Keratinocyte (primary cell): ENCODE results near the gene NR2F1. TPM values are rescaled to one million over a fixed set of nuclear protein-coding genes. Genes with fewer than 3 reads are reported as not detected.

Source experiments
- DNase-seq: peaks from one replicate; pipeline ENCODE4 v3.0.0-alpha.2; 2011; ENCODE audit warnings: low read depth, missing footprints, low spot score
- FAIRE-seq: peaks from 2 replicates; lab custom pipeline; 2011; peaks lifted over from hg19 to GRCh38; lab: Jason Lieb, UNC
- H2AFZ ChIP-seq: 2 replicates; pipeline ENCODE4 v1.6.0; 2012; ENCODE audit warnings: low read length, control low read depth, inconsistent platforms; ENCODE audit not compliant: control insufficient read depth
- H3K27ac ChIP-seq: 2 replicates; pipeline ENCODE4 v1.5.1; 2011; ENCODE audit warnings: low read length; ENCODE audit not compliant: control insufficient read depth, insufficient read depth
- H3K27me3 ChIP-seq: 3 replicates; pipeline ENCODE4 v1.6.0; 2011; ENCODE audit warnings: low read length; ENCODE audit not compliant: control insufficient read depth, insufficient read depth; ENCODE audit errors: extremely low read depth
- H3K36me3 ChIP-seq, 2 experiments: 2 replicates in 1 of 2; 3 replicates in 1 of 2; pipeline ENCODE4 v1.5.1; 2011; ENCODE audit warnings: low read length in 2 of 2, mild to moderate bottlenecking in 1 of 2; ENCODE audit not compliant: control insufficient read depth in 2 of 2, insufficient read depth in 2 of 2; ENCODE audit errors: extremely low read depth in 1 of 2
- H3K4me1 ChIP-seq: 3 replicates; pipeline ENCODE4 v1.5.1; 2011; ENCODE audit warnings: low read length; ENCODE audit not compliant: control insufficient read depth, insufficient read depth; ENCODE audit errors: extremely low read depth
- H3K4me2 ChIP-seq: 3 replicates; pipeline ENCODE4 v1.6.0; 2011; ENCODE audit warnings: low read depth, low read length; ENCODE audit not compliant: control insufficient read depth, insufficient read depth; ENCODE audit errors: extremely low read depth
- H3K4me3 ChIP-seq, 3 experiments: fragments of 200-600 bp in 1 of 3; sonication (generic) in 1 of 3; 2 replicates in 2 of 3; 3 replicates in 1 of 3; pipeline ENCODE4 v1.5.1; 2011 to 2016; ENCODE audit warnings: low read length in 3 of 3, mild to moderate bottlenecking in 3 of 3, control low read depth in 2 of 3, inconsistent platforms in 1 of 3, low read depth in 1 of 3, mixed read lengths in 1 of 3, mixed run types in 1 of 3, moderate library complexity in 1 of 3; ENCODE audit not compliant: control insufficient read depth in 2 of 3, insufficient read depth in 2 of 3; ENCODE audit errors: extremely low read depth in 1 of 3
- H3K79me2 ChIP-seq: 2 replicates; pipeline ENCODE4 v1.6.0; 2012; ENCODE audit warnings: low read length; ENCODE audit not compliant: control insufficient read depth, insufficient read depth
- H3K9ac ChIP-seq: 3 replicates; pipeline ENCODE4 v1.6.0; 2011; ENCODE audit warnings: low read length; ENCODE audit not compliant: control insufficient read depth, insufficient read depth; ENCODE audit errors: extremely low read depth
- H3K9me1 ChIP-seq: 3 replicates; pipeline ENCODE4 v1.6.0; 2011; ENCODE audit warnings: low read length; ENCODE audit not compliant: control insufficient read depth, insufficient read depth; ENCODE audit errors: extremely low read depth
- H3K9me3 ChIP-seq: 2 replicates; pipeline ENCODE4 v1.5.1; 2012; ENCODE audit warnings: low read depth, low read length; ENCODE audit not compliant: control insufficient read depth
- H4K20me1 ChIP-seq: 3 replicates; pipeline ENCODE4 v1.6.0; 2011; ENCODE audit warnings: low read length; ENCODE audit not compliant: control insufficient read depth, insufficient read depth; ENCODE audit errors: extremely low read depth
- EZH2 ChIP-seq: IDR thresholded peaks from one replicate; pipeline ENCODE4 v1.6.1; 2012; ENCODE audit warnings: inconsistent platforms, mild to moderate bottlenecking, low read length, moderate library complexity
- dilution Hi-C: fragments of 300-500 bp; cut with MboI; formaldehyde crosslinking; loops from one replicate; pipeline ENCODE4 v1.7.0; 2020; ENCODE audit warnings: low sequenced_read_pairs; ENCODE audit not compliant: extremely low pct_ligation_motif_present
- polyA plus RNA-seq, 5 experiments: library from polyadenylated mRNA; depleted of rRNA in 3 of 5; stranded (reverse) in 3 of 5; stranded (forward) in 1 of 5; unstranded in 1 of 5; fragments of >200 nt; gene quantifications; 1 replicate in 1 of 5; 2 replicates in 3 of 5; 3 replicates in 1 of 5; pipeline versions ENCODE4 v1.2.1 to v1.2.3, GENCODE V29; 2011 to 2012; ENCODE audit warnings: missing spikeins in 2 of 5, low read depth in 1 of 5, low replicate concordance in 1 of 5
- TF ChIP-seq, protein P1 (sequence below), 3 experiments: IDR thresholded peaks in 1 of 3; conservative IDR thresholded peaks in 1 of 3; optimal IDR thresholded peaks in 1 of 3; 2 replicates in 2 of 3; 3 replicates in 1 of 3; pipeline versions ENCODE3 to v1.5.1; 2011; ENCODE audit warnings: low read length in 3 of 3, mild to moderate bottlenecking in 3 of 3, moderate library complexity in 2 of 3, control low read depth in 1 of 3, inconsistent platforms in 1 of 3; ENCODE audit not compliant: insufficient read depth in 2 of 3; ENCODE audit errors: extremely low read depth in 1 of 3

The NR2F1 gene
- polyA plus RNA-seq, 1 donor (not counting 4 experiments of a cell fraction or from before 2014, with no cell fraction given) = not detected

DNA sequence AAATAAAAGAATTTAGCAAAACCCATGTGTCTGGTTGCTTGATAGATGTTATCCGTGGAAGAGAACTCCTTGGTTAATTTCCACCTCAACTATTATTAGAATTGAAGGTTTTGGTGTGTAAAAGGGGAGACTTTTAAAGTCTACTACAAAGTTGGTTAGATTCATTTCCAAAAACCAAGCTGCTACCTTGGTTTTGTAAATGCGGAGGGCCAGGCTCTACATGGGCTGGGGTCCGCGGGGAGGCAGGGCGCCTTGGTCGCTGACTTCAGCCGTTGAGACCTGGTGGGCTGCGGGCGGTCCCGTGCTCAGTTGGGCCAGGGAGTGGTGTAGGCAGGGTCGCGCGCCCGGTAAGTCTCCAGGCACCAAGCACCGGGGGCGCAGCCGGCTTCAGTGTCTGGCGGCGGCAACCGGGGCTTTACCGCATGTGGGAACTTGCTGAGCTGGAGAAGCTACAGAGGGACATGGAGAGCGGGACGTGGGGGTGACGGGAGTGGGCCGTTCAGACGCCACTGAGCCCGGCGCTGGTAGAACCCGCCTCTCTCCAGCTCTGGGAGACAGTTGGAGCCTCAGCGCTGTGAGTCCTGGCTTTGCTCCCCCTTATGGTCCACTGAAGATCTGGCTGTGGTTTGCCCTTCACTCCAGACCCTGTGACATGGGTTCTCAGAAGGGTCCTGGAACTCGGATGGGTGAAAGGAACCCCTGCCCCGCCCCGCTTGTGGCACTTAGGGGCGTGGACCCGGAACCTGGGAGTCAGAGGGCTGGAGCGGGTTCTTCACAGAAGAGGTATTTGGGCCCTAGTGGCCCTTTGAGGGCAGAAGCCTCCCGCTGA, 11.8 kb downstream of the NR2F1 start:
- Histone ChIP-seq H3K79me2 (no peaks in the 10 kb centered on the region), H3K27ac (no peak overlapping the region), H3K36me3 (no peaks in the 10 kb centered on the region), H2AFZ (no peak overlapping the region), H3K4me1 (no peaks in the 10 kb centered on the region), H3K9me3 (peaks cover 11% of the 10 kb centered on the region), H4K20me1 (no peaks in the 10 kb centered on the region), H3K27me3 (peaks cover 77% of the 10 kb centered on the region), H3K9ac (no peak overlapping the region), H3K4me2 (no peak overlapping the region), H3K9me1 (no peaks in the 10 kb centered on the region), H3K4me3 (no peak overlapping the region)
- DNase-seq (no peak), FAIRE-seq (no peak)
- dilution Hi-C loops = no loop called here
- TF ChIP-seq, protein P1, sequence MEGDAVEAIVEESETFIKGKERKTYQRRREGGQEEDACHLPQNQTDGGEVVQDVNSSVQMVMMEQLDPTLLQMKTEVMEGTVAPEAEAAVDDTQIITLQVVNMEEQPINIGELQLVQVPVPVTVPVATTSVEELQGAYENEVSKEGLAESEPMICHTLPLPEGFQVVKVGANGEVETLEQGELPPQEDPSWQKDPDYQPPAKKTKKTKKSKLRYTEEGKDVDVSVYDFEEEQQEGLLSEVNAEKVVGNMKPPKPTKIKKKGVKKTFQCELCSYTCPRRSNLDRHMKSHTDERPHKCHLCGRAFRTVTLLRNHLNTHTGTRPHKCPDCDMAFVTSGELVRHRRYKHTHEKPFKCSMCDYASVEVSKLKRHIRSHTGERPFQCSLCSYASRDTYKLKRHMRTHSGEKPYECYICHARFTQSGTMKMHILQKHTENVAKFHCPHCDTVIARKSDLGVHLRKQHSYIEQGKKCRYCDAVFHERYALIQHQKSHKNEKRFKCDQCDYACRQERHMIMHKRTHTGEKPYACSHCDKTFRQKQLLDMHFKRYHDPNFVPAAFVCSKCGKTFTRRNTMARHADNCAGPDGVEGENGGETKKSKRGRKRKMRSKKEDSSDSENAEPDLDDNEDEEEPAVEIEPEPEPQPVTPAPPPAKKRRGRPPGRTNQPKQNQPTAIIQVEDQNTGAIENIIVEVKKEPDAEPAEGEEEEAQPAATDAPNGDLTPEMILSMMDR (optimal IDR thresholded peaks at IDR 0.05 in 1 of 3, IDR thresholded peaks at IDR 0.05 in 1 of 3, conservative IDR thresholded peaks at IDR 0.05 in 1 of 3; ENCODE audit: extremely low read depth in 1 of 3, insufficient read depth in 2 of 3, low read length in 3 of 3) = no peak
- TF ChIP-seq EZH2 = no peak

DNA sequence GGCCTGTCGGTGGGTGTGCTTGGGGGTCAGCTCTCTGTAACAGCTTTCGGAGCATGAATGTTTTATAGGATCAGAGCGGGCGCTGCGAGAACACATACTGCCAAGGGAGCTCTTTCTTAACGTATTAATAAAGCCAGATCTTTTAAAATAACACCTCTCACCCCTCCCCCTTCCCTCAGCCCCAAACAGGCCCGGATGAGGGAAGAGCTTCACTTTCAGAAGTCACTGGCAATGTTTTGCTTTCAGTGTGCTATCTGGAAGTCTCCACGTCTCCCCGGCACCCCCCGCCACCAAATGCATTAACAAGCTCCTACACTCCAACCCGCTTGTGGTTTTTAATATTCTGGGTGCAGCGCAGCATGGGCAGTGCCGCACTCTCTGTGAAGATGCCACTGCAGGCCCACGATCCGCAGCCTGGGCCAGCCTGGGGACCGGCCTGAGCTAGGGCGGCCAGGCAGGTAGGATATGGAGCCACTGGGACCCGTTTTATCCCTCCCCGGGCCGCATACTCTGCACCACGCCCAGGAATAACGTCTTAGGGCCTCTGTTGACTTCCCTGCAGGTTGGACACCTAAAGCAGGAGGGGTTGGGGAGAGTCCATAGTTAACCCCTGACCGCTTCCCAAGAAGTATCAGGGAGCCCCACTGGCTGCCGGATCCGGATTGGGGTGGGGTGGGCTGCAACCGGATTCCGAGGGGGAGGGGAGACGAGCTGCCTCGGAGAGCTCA, 12.6 kb downstream of the NR2F1 start:
- no peak for DNase-seq
- Histone ChIP-seq H3K4me3 (no peak overlapping the region), H3K36me3 (no peaks in the 10 kb centered on the region), H3K27ac (no peak overlapping the region), H2AFZ (no peak overlapping the region), H3K4me1 (no peaks in the 10 kb centered on the region), H3K9me3 (peaks cover 11% of the 10 kb centered on the region), H3K79me2 (no peaks in the 10 kb centered on the region), H3K27me3 (peaks cover 82% of the 10 kb centered on the region), H3K4me2 (no peak overlapping the region), H3K9ac (no peak overlapping the region), H4K20me1 (no peaks in the 10 kb centered on the region), H3K9me1 (no peaks in the 10 kb centered on the region)
- no peak for FAIRE-seq
- dilution Hi-C loops = no loop called here
- TF ChIP-seq, protein P1 (optimal IDR thresholded peaks at IDR 0.05 in 1 of 3, IDR thresholded peaks at IDR 0.05 in 1 of 3, conservative IDR thresholded peaks at IDR 0.05 in 1 of 3; ENCODE audit: extremely low read depth in 1 of 3, insufficient read depth in 2 of 3, low read length in 3 of 3) = no peak
- no peak for TF ChIP-seq EZH2
